ENCODE data around the gene GFRA1.

DNA sequence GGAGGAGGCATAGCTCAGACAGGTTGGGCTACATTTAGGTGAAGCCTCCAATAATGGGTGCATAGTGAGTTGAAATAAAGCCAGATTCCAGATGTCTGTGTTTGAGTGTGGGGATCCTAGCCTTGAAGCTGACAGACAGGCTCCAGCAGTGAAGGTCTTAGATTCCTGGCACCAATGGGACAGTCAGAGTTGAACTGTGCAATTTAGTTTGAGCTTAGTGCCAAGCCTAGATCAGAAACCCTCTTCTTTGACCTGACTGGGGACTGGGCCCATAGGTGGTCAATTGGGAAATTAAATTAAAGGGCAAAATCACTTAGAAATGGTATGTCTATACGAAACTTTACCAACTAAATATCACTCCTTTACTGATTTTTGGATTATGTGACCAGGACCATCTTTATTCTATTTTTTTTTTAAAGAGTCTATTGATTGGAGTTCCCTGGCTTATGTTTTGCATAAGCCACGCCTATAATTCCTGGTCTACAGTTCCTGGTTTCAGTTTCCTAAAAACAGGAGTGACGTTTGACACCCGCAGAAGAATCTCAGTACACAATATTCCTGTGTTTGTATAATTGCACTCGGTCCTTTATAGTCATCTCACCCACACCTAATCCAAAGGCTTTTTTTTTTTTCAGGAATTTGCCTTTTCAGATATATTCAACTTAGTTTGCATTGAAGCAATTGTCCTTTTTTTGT, 201.4 kb downstream of the GFRA1 start:
- TF ChIP-seq, protein P1, sequence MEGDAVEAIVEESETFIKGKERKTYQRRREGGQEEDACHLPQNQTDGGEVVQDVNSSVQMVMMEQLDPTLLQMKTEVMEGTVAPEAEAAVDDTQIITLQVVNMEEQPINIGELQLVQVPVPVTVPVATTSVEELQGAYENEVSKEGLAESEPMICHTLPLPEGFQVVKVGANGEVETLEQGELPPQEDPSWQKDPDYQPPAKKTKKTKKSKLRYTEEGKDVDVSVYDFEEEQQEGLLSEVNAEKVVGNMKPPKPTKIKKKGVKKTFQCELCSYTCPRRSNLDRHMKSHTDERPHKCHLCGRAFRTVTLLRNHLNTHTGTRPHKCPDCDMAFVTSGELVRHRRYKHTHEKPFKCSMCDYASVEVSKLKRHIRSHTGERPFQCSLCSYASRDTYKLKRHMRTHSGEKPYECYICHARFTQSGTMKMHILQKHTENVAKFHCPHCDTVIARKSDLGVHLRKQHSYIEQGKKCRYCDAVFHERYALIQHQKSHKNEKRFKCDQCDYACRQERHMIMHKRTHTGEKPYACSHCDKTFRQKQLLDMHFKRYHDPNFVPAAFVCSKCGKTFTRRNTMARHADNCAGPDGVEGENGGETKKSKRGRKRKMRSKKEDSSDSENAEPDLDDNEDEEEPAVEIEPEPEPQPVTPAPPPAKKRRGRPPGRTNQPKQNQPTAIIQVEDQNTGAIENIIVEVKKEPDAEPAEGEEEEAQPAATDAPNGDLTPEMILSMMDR (IDR thresholded peaks at IDR 0.05) = no peak
- no peak for TF ChIP-seq JUN (IDR thresholded peaks at IDR 0.05)
- TF ChIP-seq, protein P2, sequence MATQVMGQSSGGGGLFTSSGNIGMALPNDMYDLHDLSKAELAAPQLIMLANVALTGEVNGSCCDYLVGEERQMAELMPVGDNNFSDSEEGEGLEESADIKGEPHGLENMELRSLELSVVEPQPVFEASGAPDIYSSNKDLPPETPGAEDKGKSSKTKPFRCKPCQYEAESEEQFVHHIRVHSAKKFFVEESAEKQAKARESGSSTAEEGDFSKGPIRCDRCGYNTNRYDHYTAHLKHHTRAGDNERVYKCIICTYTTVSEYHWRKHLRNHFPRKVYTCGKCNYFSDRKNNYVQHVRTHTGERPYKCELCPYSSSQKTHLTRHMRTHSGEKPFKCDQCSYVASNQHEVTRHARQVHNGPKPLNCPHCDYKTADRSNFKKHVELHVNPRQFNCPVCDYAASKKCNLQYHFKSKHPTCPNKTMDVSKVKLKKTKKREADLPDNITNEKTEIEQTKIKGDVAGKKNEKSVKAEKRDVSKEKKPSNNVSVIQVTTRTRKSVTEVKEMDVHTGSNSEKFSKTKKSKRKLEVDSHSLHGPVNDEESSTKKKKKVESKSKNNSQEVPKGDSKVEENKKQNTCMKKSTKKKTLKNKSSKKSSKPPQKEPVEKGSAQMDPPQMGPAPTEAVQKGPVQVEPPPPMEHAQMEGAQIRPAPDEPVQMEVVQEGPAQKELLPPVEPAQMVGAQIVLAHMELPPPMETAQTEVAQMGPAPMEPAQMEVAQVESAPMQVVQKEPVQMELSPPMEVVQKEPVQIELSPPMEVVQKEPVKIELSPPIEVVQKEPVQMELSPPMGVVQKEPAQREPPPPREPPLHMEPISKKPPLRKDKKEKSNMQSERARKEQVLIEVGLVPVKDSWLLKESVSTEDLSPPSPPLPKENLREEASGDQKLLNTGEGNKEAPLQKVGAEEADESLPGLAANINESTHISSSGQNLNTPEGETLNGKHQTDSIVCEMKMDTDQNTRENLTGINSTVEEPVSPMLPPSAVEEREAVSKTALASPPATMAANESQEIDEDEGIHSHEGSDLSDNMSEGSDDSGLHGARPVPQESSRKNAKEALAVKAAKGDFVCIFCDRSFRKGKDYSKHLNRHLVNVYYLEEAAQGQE (IDR thresholded peaks at IDR 0.05) = no peak
- no peak for TF ChIP-seq CHD4 (IDR thresholded peaks at IDR 0.05; ENCODE audit: borderline replicate concordance)
- no peak for TF ChIP-seq NFE2L2 (conservative IDR thresholded peaks at IDR 0.05; ENCODE audit: low read length)
- TF ChIP-seq RFX5 (IDR thresholded peaks at IDR 0.05) = no peak
- no peak for TF ChIP-seq SMC3 (IDR thresholded peaks at IDR 0.05)
- no peak for TF ChIP-seq ESRRA (IDR thresholded peaks at IDR 0.05; ENCODE audit: borderline replicate concordance, low read length)
- TF ChIP-seq POLR2AphosphoS2 (conservative IDR thresholded peaks at IDR 0.05; ENCODE audit: low read length) = no peak
- TF ChIP-seq EP300 (IDR thresholded peaks at IDR 0.05) = no peak
- no peak for TF ChIP-seq CEBPB (IDR thresholded peaks at IDR 0.05)
- TF ChIP-seq RCOR1 (IDR thresholded peaks at IDR 0.05; ENCODE audit: low read depth, low read length) = no peak
